ENCODE data around the gene EIF5A.

EIF5A gene

GRCh38 chr17:7306911-7307685, at the start of gene EIF5A:
Gene EIF5A (plus strand): TSS chr17:7307628. CDS start chr17:7309636, 2,008 bp downstream.
- DNase-seq (ENCODE audit: low read depth in 3 of 3): peak; percentile 100

- no peak for DNase-seq (ENCODE audit: low read depth in 3 of 3)
Measured at GRCh38 chr17:7258731-7259554, 48.5 kb upstream of the EIF5A start.

GRCh38 chr17:7259555-7259889, 47.9 kb upstream of the EIF5A start:
- no peak for DNase-seq (ENCODE audit: low read depth in 3 of 3)

- DNase-seq (ENCODE audit: low read depth in 3 of 3): no peak
Measured at GRCh38 chr17:7260151-7260550, 47.3 kb upstream of the EIF5A start.

GRCh38 chr17:7260651-7261378, 46.6 kb upstream of the EIF5A start:
- no peak for DNase-seq (ENCODE audit: low read depth in 3 of 3)

GRCh38 chr17:7261379-7262191, 45.8 kb upstream of the EIF5A start:
- DNase-seq (ENCODE audit: low read depth in 3 of 3): peak in 1 of 3 experiments; percentile 29

- no peak for DNase-seq (ENCODE audit: low read depth in 3 of 3)
Measured at GRCh38 chr17:7262192-7262934, 45.1 kb upstream of the EIF5A start, which contains the start of gene CLDN7. Gene CLDN7 (minus strand): TSS chr17:7262478. CDS start chr17:7262043, 435 bp downstream.

- DNase-seq (ENCODE audit: low read depth in 3 of 3): no peak
Measured at GRCh38 chr17:7262935-7263800, 44.3 kb upstream of the EIF5A start.

- DNase-seq (ENCODE audit: low read depth in 3 of 3): no peak
Measured at GRCh38 chr17:7263801-7264078, 43.7 kb upstream of the EIF5A start.

GRCh38 chr17:7266784-7267183, 40.6 kb upstream of the EIF5A start:
- DNase-seq (ENCODE audit: low read depth in 3 of 3): no peak

GRCh38 chr17:7279448-7279847, 28.0 kb upstream of the EIF5A start:
- no peak for DNase-seq (ENCODE audit: low read depth in 3 of 3)

- peak; percentile 71 to 78 (median 71) for DNase-seq (ENCODE audit: low read depth in 3 of 3)
Measured at GRCh38 chr17:7280519-7281073, 26.8 kb upstream of the EIF5A start.

- DNase-seq (ENCODE audit: low read depth in 3 of 3): peak; percentile 81 to 85 (median 82)
Measured at GRCh38 chr17:7281074-7281952, 26.1 kb upstream of the EIF5A start, which contains the start of gene SLC2A4. Gene SLC2A4 (plus strand): TSS chr17:7281718. CDS start chr17:7281935, 217 bp downstream.

GRCh38 chr17:7281953-7282751, 25.3 kb upstream of the EIF5A start:
- DNase-seq (ENCODE audit: low read depth in 3 of 3): no peak

GRCh38 chr17:7282752-7283321, 24.6 kb upstream of the EIF5A start:
- DNase-seq (ENCODE audit: low read depth in 3 of 3): no peak

- DNase-seq (ENCODE audit: low read depth in 3 of 3): no peak
Measured at GRCh38 chr17:7283471-7284216, 23.8 kb upstream of the EIF5A start.

- no peak for DNase-seq (ENCODE audit: low read depth in 3 of 3)
Measured at GRCh38 chr17:7284911-7285310, 22.5 kb upstream of the EIF5A start.

Measured in stimulated activated CD4-positive, alpha-beta T cell treated with anti-CD3 and anti-CD28 coated beads, TNF-alpha, amount 100 ng/mL, for 4 hours (primary cell).